C4-2B (cell line): ENCODE data around the gene FADS2.

Source experiments
- CTCF ChIP-seq: fragments of 450-650 bp; conservative IDR thresholded peaks from 2 replicates; pipeline ENCODE4 v1.5.1; 2017; ENCODE audit warnings: mild to moderate bottlenecking
- ZFX ChIP-seq: fragments of 450-650 bp; IDR thresholded peaks from 2 replicates; pipeline ENCODE4 v1.6.1; 2017

DNA sequence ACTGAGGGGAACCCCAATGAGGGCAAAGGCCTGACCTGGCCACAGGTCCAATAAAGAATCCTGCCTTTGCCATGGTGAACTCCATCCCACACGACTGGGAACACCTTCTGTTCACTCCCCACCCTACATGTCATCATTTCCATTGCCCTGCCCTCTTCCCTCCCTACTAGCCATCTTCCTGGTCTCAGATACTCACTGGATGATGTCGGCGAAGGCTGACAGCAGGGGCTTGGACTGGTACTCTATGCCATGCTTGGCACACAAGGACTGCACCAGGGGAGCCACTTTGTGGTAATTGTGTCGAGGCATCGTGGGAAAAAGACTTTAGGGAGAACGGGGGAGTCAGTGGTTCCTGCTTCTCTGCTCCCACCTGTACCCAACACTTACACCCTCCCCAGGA is 25.5 kb upstream of the FADS2 start:
- TF ChIP-seq CTCF = no peak
- TF ChIP-seq ZFX = no peak
